Right cardiac atrium (tissue), 5 donors: Measurements from ENCODE around the gene MAMDC4. TPM values are rescaled to one million over a fixed set of nuclear protein-coding genes. Genes with fewer than 3 reads are reported as not detected.
"Not testable (repeated sequence)": the region's sequence is repeated elsewhere in the genome, so short reads cannot be mapped to it uniquely, and the experiment has no call there.

ENCODE experiments used
- ATAC-seq, 2 donors: fragments of 200-7000 bp; cut with Tn5 transposase; one replicate each; pipeline versions ENCODE4 v1.8.0 to v1.9.1; 2020; ENCODE audit warnings: moderate library complexity in 2 of 2, mild to moderate bottlenecking in 1 of 2
- DNase-seq, 3 donors: peaks; one replicate each; pipeline ENCODE4 v3.0.0-alpha.2; 2020
- H3K27ac ChIP-seq: one replicate; pipeline ENCODE4 v1.5.1; 2013; ENCODE audit warnings: mild to moderate bottlenecking, low read length, control low read depth, moderate library complexity
- H3K27me3 ChIP-seq: one replicate; pipeline ENCODE4 v1.6.1; 2013; ENCODE audit not compliant: control insufficient read depth, insufficient read depth
- H3K4me1 ChIP-seq: one replicate; pipeline ENCODE4 v1.6.1; 2013; ENCODE audit warnings: low read length; ENCODE audit not compliant: control insufficient read depth, insufficient read depth
- H3K4me3 ChIP-seq: one replicate; pipeline ENCODE4 v1.5.1; 2013; ENCODE audit warnings: low read length, control low read depth
- H3K9me3 ChIP-seq: one replicate; pipeline ENCODE4 v1.6.1; 2013; ENCODE audit warnings: low read length; ENCODE audit not compliant: control insufficient read depth
- WGBS: extraction: QIAGEN DNeasy Blood & Tissue Kit; methylation state at CpG from one replicate; pipeline ENCODE4 v1.1.7; 2013; 5-methylcytosine and 5-hydroxymethylcytosine counted together
- intact Hi-C, 4 donors: fragments of 100-400 bp; cut with DNase I; formaldehyde crosslinking; loops; one replicate each; pipeline versions ENCODE4 v1.11.0 to v1.14.0; 2022 to 2023
- polyA plus RNA-seq: library from polyadenylated mRNA; stranded (reverse); fragments of 200-250 nt; gene quantifications from one replicate; pipeline ENCODE4 v1.2.3, GENCODE V29; 2013
- total RNA-seq, 4 donors: library from RNA; stranded (reverse); fragmentation: NEBNext Ultra II Directional; extraction: Animal tissue kit (Norgen Biotek cat#: 25700); gene quantifications; one replicate each; pipeline ENCODE4 v1.2.1, GENCODE V29; 2021
- donor health status: healthy with polysubstance abuse.
- donor health status: DM: no; HTN: yes; CAD: no.
- donor health status: DM: no; HTN: no; CAD: no.
- donor health status: DM: no; HTN: yes; CAD: no; lungs with severe emphysema.
- donor health status: DM: yes; HTN: yes; CAD: no.

MAMDC4 gene
- total and polyA plus RNA-seq, 5 donors, result 3.0 to 10.8 (median 5.2) TPM

- peak; percentile 5 to 29 for ATAC-seq
Measured at GRCh38 chr9:136840877-136841645, 11.1 kb upstream of the MAMDC4 start.

GRCh38 chr9:136841646-136842379 lies 10.3 kb upstream of the MAMDC4 start:
- not testable (repeated sequence) for H3K9me3 ChIP-seq, H3K4me1 ChIP-seq, H3K27ac ChIP-seq, H3K4me3 ChIP-seq, H3K27me3 ChIP-seq
- peak in 2 of 3 donors; percentile 54 to 65 for DNase-seq
- intact Hi-C loops, result loop anchor here in 1 of 4 donors (10.0 kb wide), 1 partner anchor 103 kb away; the partner anchor contains the start of genes C8G and FBXW5
- 47% methylated on average over 16 of the region's 16 CpGs for WGBS
- peak in 1 of 2 donors; percentile 0 for ATAC-seq

More at GRCh38 chr9:136840877-136841645, 11.1 kb upstream of the MAMDC4 start:
- intact Hi-C loops, result loop anchor here in 1 of 4 donors (10.0 kb wide), 1 partner anchor 104 kb away; the partner anchor contains the start of genes C8G and FBXW5
- Histone ChIP-seq H3K4me3 (no peak overlapping the region), H3K27ac (no peak overlapping the region), H3K4me1 (peaks cover 8% of the 10 kb centered on the region), H3K27me3 (no peaks in the 10 kb centered on the region), H3K9me3 (no peaks in the 10 kb centered on the region)
- 66% methylated on average over 28 of the region's 28 CpGs for WGBS
- peak in 2 of 3 donors; percentile 79 to 81 for DNase-seq

DNA sequence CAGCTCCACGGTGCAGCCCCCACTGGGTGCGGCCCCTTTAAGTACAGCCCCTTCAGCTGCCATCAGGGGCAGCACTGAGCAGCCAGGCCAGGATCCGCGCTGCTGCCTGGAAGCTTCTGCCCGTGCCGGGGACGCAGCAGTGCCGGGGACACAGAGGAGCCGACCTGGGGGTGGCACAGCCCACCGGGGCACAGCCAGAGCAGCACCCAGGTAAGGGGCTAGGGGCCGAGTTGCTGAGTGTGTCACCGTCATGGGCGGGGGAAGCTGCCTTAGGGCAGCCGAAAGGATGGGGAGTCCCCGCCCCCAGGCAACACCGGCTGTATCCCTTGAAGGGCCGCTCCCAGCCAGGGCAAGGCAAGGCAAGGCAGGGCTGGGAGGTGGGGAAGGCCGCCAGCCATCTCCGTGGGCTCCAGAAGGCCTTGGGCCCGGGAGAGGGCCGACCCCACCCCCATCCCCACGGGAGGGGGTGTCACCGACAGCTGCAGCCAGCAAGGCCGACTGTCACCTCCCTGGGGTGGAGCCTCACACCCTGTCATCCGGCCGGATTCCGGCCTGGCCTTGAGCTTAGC lies 9.7 kb upstream of the MAMDC4 start, which contains the start of gene AJM1:
Gene AJM1 (plus strand): TSS at position 99 of the 569 bp plus-strand sequence. CDS start 1,937 bp downstream, outside the sequence.
- 1% methylated on average over 25 of the region's 27 CpGs for WGBS
- H3K4me1 ChIP-seq, H3K9me3 ChIP-seq, H3K27ac ChIP-seq, H3K27me3 ChIP-seq: not testable (repeated sequence)
- DNase-seq (peak; percentile 79 to 93 (median 92)), ATAC-seq (peak; percentile 76 to 77)
- intact Hi-C loops, result loop anchor here in 1 of 4 donors (10.0 kb wide), 1 partner anchor 102 kb away; the partner anchor contains the start of genes C8G and FBXW5
- H3K4me3 ChIP-seq, result peak within 1 kb of the TSS; percentile 8

DNA sequence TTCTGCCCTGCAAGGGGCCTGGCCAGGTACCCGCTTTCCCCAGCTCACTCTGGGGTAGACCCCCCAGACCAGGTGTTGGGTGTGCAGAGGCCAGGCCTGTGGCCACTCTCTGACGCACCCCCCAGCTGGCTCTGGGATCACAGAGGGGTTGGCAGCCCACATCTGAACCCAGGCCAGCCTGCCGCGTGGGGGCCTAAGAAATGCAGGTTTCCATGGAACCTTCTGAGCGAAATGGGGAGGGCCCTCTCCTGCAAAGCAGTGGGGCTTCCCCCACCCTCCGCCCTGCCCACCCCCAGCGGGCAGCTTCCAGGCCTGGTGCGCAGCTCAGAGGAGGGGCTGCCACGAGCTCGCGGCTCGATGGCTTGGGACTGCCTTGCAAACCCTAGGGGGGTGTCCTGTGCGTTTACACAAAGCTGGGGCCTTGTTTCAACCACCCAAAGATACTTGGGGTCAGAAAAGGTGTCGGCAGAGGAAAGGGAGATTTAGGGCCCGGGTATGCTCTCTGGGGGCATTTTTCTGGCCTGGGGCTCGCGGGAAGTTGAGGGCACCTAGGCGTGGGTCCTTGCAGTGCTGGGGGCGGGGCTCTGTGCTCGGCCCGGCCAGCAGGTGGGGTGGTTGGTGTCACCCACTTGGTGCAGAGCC lies 8.9 kb upstream of the MAMDC4 start:
- not testable (repeated sequence) for H3K27me3 ChIP-seq, H3K4me1 ChIP-seq, H3K4me3 ChIP-seq, DNase-seq, H3K9me3 ChIP-seq, H3K27ac ChIP-seq, ATAC-seq
- 13% methylated on average over 20 of the region's 21 CpGs for WGBS
- intact Hi-C loops, result loop anchor here in 1 of 4 donors (10.0 kb wide), 1 partner anchor 102 kb away; the partner anchor contains the start of genes C8G and FBXW5

- not testable (repeated sequence) for H3K27ac ChIP-seq, H3K4me1 ChIP-seq, ATAC-seq, H3K9me3 ChIP-seq, H3K4me3 ChIP-seq, H3K27me3 ChIP-seq
- 13% methylated on average over 99 of the region's 99 CpGs for WGBS
- intact Hi-C loops, result loop anchor here in 1 of 4 donors (10.0 kb wide), 1 partner anchor 101 kb away; the partner anchor contains the start of genes C8G and FBXW5
- peak in 2 of 3 donors; percentile 81 for DNase-seq
Measured at GRCh38 chr9:136843801-136844740, 8.1 kb upstream of the MAMDC4 start.

- ATAC-seq, result no peak
- Histone ChIP-seq H3K4me3 (no peak overlapping the region), H3K9me3 (no peaks in the 10 kb centered on the region), H3K27me3 (no peaks in the 10 kb centered on the region), H3K4me1 (peaks cover 8% of the 10 kb centered on the region), H3K27ac (no peak overlapping the region)
- 31% methylated on average over 86 of the region's 88 CpGs for WGBS
- intact Hi-C loops, result loop anchor here in 2 of 4 donors (5.0 to 10.0 kb wide), 3 partner anchors 97 to 142 kb away; partner anchors contain the start of genes FBXW5 (in 2 of the 2) and C8G (in 1 of the 2)
- peak in 1 of 3 donors; percentile 61 for DNase-seq
Measured at GRCh38 chr9:136844761-136845464, 7.2 kb upstream of the MAMDC4 start.

DNA sequence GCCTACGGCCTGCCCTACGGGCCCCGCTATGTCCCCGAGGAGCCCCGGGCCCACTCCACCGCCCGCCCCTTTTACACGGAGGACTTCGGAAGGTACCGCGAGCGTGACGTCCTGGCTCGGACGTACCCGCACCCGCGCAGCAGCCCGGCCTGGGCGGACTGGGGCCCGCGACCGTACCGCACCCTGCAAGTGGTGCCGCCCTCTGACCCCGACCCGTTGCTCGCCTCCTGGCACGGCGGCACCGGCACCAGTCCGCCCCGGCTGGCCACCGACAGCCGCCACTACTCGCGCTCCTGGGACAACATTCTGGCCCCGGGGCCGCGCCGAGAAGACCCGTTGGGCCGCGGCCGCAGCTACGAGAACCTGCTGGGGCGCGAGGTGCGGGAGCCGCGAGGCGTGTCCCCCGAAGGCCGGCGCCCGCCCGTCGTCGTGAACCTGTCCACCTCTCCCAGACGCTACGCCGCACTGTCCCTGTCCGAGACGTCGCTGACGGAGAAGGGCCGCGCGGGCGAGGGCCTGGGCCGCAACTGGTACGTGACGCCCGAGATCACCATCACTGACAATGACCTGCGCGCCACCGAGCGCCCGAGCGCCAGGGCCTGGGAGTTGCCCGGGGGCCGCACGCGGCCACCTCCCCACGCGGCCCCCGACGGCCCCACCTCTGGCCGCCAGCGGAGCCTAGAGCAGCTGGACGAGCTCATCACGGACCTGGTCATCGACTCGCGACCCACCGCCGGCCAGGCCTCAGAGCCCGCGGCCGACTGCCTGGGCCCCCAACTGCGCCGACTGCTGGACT lies 6.5 kb upstream of the MAMDC4 start:
- peaks cover 10% of the 10 kb centered on the region for H3K4me1 ChIP-seq
- no peak overlapping the region for H3K4me3 ChIP-seq
- DNase-seq (peak in 1 of 3 donors; percentile 66), ATAC-seq (no peak)
- 43% methylated on average over 102 of the region's 102 CpGs for WGBS
- no peaks in the 10 kb centered on the region for H3K9me3 ChIP-seq
- no peak overlapping the region for H3K27ac ChIP-seq
- intact Hi-C loops, result loop anchor here in 2 of 4 donors (5.0 to 10.0 kb wide), 3 partner anchors 97 to 142 kb away; partner anchors contain the start of genes FBXW5 (in 2 of the 2) and C8G (in 1 of the 2)
- no peaks in the 10 kb centered on the region for H3K27me3 ChIP-seq

- ATAC-seq, result no peak
- intact Hi-C loops, result loop anchor here in 2 of 4 donors (5.0 to 10.0 kb wide), 3 partner anchors 96 to 141 kb away; partner anchors contain the start of genes FBXW5 (in 2 of the 2) and C8G (in 1 of the 2)
- Histone ChIP-seq H3K4me3 (no peak overlapping the region), H3K4me1 (peaks cover 9% of the 10 kb centered on the region), H3K27ac (no peak overlapping the region), H3K9me3 (no peaks in the 10 kb centered on the region), H3K27me3 (no peaks in the 10 kb centered on the region)
- DNase-seq, result no peak
- 13% methylated on average over 98 of the region's 98 CpGs for WGBS
Measured at GRCh38 chr9:136846376-136847087, 5.6 kb upstream of the MAMDC4 start.
